Endothelial cell of umbilical vein (primary cell): ENCODE results near the gene ECE2. TPM values are rescaled to one million over a fixed set of nuclear protein-coding genes. Genes with fewer than 3 reads are reported as not detected.

Experiments used
- BruUV-seq: library from RNA; stranded (reverse); fragments of 400-500 nt; replicated peaks from 2 replicates; lab custom pipeline; 2021; lab: Mats Ljungman, UMichigan
- CTCF ChIA-PET: fragments of 300-600, 350-600 bp; sonication (Branson Sonifier 250); formaldehyde crosslinking; loops from one replicate; lab custom pipeline; 2021; ENCODE audit warnings: antibody characterized with exemption, inconsistent platforms; lab: Charles Lee
- POLR2A ChIA-PET: fragments of 300-600, 350-600 bp; sonication (Branson Sonifier 250); formaldehyde crosslinking; loops from one replicate; lab custom pipeline; 2021; ENCODE audit warnings: antibody characterized with exemption, inconsistent platforms; lab: Charles Lee
- DNase-seq: peaks from one replicate; pipeline ENCODE4 v3.0.0-alpha.2; 2011; ENCODE audit warnings: low read depth, low spot score
- FAIRE-seq: peaks from 2 replicates; lab custom pipeline; 2011; peaks lifted over from hg19 to GRCh38; lab: Jason Lieb, UNC
- H2AFZ ChIP-seq: 2 replicates; pipeline ENCODE4 v1.6.0; 2012; ENCODE audit warnings: low read depth, low read length, control low read depth, inconsistent platforms
- H3K27ac ChIP-seq: 2 replicates; pipeline ENCODE4 v1.5.1; 2011; ENCODE audit warnings: low read depth, mild to moderate bottlenecking, control low read depth, low read length, moderate library complexity; ENCODE audit not compliant: insufficient read depth
- H3K27me3 ChIP-seq, 2 experiments: 2 replicates each; pipeline versions ENCODE4 v1.6.0 to v1.6.1; 2011; ENCODE audit warnings: low read length in 2 of 2, mixed read lengths in 1 of 2; ENCODE audit not compliant: control insufficient read depth in 2 of 2, insufficient read depth in 2 of 2
- H3K36me3 ChIP-seq, 2 experiments: 2 replicates in 1 of 2; 3 replicates in 1 of 2; pipeline ENCODE4 v1.5.1; 2011; ENCODE audit warnings: low read length in 2 of 2, mild to moderate bottlenecking in 1 of 2, moderate library complexity in 1 of 2; ENCODE audit not compliant: control insufficient read depth in 2 of 2, insufficient read depth in 2 of 2; ENCODE audit errors: extremely low read depth in 1 of 2
- H3K4me1 ChIP-seq: 3 replicates; pipeline ENCODE4 v1.5.1; 2011; ENCODE audit warnings: mild to moderate bottlenecking, low read length; ENCODE audit not compliant: control insufficient read depth, insufficient read depth; ENCODE audit errors: extremely low read depth
- H3K4me2 ChIP-seq: 2 replicates; pipeline ENCODE4 v1.6.1; 2011; ENCODE audit warnings: low read length, control low read depth, mixed read lengths; ENCODE audit not compliant: insufficient read depth
- H3K4me3 ChIP-seq, 3 experiments: fragments of 200-600 bp in 1 of 3; sonication (generic), shearing (Covaris generic) in 1 of 3; replicated peaks in 1 of 3; 2 replicates each; pipeline ENCODE4 v1.5.1; 2011 to 2016; ENCODE audit warnings: control low read depth in 3 of 3, low read length in 3 of 3, mild to moderate bottlenecking in 2 of 3, inconsistent platforms in 1 of 3, low read depth in 1 of 3, moderate library complexity in 1 of 3; ENCODE audit not compliant: insufficient read depth in 1 of 3
- H3K79me2 ChIP-seq: 2 replicates; pipeline ENCODE4 v1.6.0; 2012; ENCODE audit warnings: low read length, inconsistent platforms; ENCODE audit not compliant: control insufficient read depth, insufficient read depth
- H3K9ac ChIP-seq: replicated peaks from 2 replicates; pipeline ENCODE3; 2011; ENCODE audit warnings: low read length, control low read depth; ENCODE audit not compliant: insufficient read depth; ENCODE audit errors: extremely low read depth
- H3K9me1 ChIP-seq: replicated peaks from 3 replicates; pipeline ENCODE4 v1.6.0; 2011; ENCODE audit warnings: mild to moderate bottlenecking, low read length; ENCODE audit not compliant: control insufficient read depth, insufficient read depth; ENCODE audit errors: extremely low read depth
- H3K9me3 ChIP-seq: replicated peaks from 2 replicates; pipeline ENCODE4 v1.5.1; 2012; ENCODE audit warnings: low read length, inconsistent platforms; ENCODE audit not compliant: control insufficient read depth, insufficient read depth
- H4K20me1 ChIP-seq: replicated peaks from 2 replicates; pipeline ENCODE3; 2011; ENCODE audit warnings: mild to moderate bottlenecking, low read length; ENCODE audit not compliant: control insufficient read depth, insufficient read depth; ENCODE audit errors: extremely low read depth
- EZH2 ChIP-seq: IDR thresholded peaks from 2 replicates; pipeline ENCODE4 v1.6.1; 2012; ENCODE audit warnings: borderline replicate concordance, low read depth, mild to moderate bottlenecking, moderate library complexity, low read length, inconsistent platforms; ENCODE audit not compliant: severe bottlenecking
- FOS ChIP-seq: IDR thresholded peaks from 2 replicates; pipeline ENCODE4 v1.6.1; 2011; ENCODE audit warnings: mild to moderate bottlenecking, low read length, moderate library complexity, borderline replicate concordance; ENCODE audit not compliant: insufficient read depth
- GATA2 ChIP-seq: IDR thresholded peaks from 2 replicates; pipeline ENCODE4 v1.7.0; 2011; ENCODE audit warnings: low read depth, mild to moderate bottlenecking, moderate library complexity, mixed read lengths, low read length; ENCODE audit not compliant: insufficient read length, insufficient read depth
- JUN ChIP-seq: IDR thresholded peaks from 2 replicates; pipeline ENCODE4 v1.6.1; 2011; ENCODE audit warnings: borderline replicate concordance, low read depth; ENCODE audit not compliant: insufficient read length, insufficient read depth
- MYC ChIP-seq: IDR thresholded peaks from one replicate; pipeline ENCODE4 v1.6.1; 2011; ENCODE audit warnings: mild to moderate bottlenecking, low read depth, low read length
- POLR2A ChIP-seq: IDR thresholded peaks from 2 replicates; pipeline ENCODE4 v1.6.1; 2012; ENCODE audit warnings: low read depth, mild to moderate bottlenecking, control low read depth, low read length
- POLR2AphosphoS5 ChIP-seq: IDR thresholded peaks from 2 replicates; pipeline ENCODE4 v1.6.1; 2012; ENCODE audit warnings: low read depth, mild to moderate bottlenecking, control low read depth, low read length, moderate library complexity; ENCODE audit not compliant: insufficient read depth
- dilution Hi-C: fragments of 300-500 bp; cut with MboI; formaldehyde crosslinking; loops from one replicate; pipeline ENCODE4 v1.15.0; 2019; ENCODE audit warnings: low sequenced_read_pairs; ENCODE audit not compliant: extremely low pct_ligation_motif_present
- intact Hi-C: fragments of 100-400 bp; cut with micrococcal nuclease; formaldehyde crosslinking; loops from one replicate; pipeline ENCODE4 v1.10.0; 2022
- polyA plus RNA-seq, 4 experiments: library from polyadenylated mRNA; depleted of rRNA in 3 of 4; stranded (reverse) in 3 of 4; unstranded in 1 of 4; fragments of >200 nt; gene quantifications; 2 replicates each; pipeline versions ENCODE4 v1.2.1 to v1.2.3, GENCODE V29; 2011 to 2012; ENCODE audit warnings: missing spikeins in 1 of 4
- total RNA-seq: library from RNA; stranded (reverse); gene quantifications from 2 replicates; pipeline ENCODE4 v1.2.3, GENCODE V29; 2021
- TF ChIP-seq, protein P1 (sequence below): IDR thresholded peaks from 2 replicates; pipeline ENCODE4 v1.6.1; 2011; ENCODE audit not compliant: insufficient read depth, insufficient read length
- TF ChIP-seq, protein P2 (sequence below), 2 donors: IDR thresholded peaks; 1 replicate in 1 of 2; 2 replicates in 1 of 2; pipeline ENCODE4 v1.5.1; 2011; ENCODE audit warnings: low read length in 2 of 2, mild to moderate bottlenecking in 2 of 2, moderate library complexity in 2 of 2, control low read depth in 1 of 2, inconsistent platforms in 1 of 2, low read depth in 1 of 2; ENCODE audit not compliant: insufficient read depth in 1 of 2; ENCODE audit errors: extremely low read depth in 1 of 2

Gene ECE2
- total and polyA plus RNA-seq, 2 donors (not counting 3 experiments of a cell fraction or from before 2014, with no cell fraction given): not detected

DNA sequence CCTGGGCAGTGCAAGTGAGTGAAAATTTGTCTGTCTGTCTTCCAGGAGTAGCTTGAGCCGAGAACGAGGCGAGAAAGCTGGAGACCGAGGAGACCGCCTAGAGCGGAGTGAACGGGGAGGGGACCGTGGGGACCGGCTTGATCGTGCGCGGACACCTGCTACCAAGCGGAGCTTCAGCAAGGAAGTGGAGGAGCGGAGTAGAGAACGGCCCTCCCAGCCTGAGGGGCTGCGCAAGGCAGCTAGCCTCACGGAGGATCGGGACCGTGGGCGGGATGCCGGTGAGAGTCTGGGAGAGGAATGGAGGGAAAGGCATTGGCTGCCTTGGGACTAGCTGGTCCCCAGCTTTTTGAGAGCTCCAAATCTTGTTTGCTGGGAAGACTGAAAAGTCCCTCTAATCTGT lies 51.3 kb downstream of the ECE2 start:
- Histone ChIP-seq H2AFZ (no peak overlapping the region), H3K4me2 (no peak overlapping the region), H3K9me3 (no peaks in the 10 kb centered on the region), H3K9me1 (no peaks in the 10 kb centered on the region), H3K9ac (no peak overlapping the region), H3K4me1 (peaks cover 13% of the 10 kb centered on the region), H3K4me3 (no peak overlapping the region), H3K27ac (no peak overlapping the region), H3K27me3 (no peaks in the 10 kb centered on the region), H3K79me2 (peaks cover 54% of the 10 kb centered on the region), H4K20me1 (no peaks in the 10 kb centered on the region), H3K36me3 (peaks cover 65 to 78% of the 10 kb centered on the region in 2 experiments)
- TSS peak; percentile 2 for BruUV-seq
- dilution Hi-C loops (no loop called here), intact Hi-C loops (no loop called here)
- POLR2A ChIA-PET: no interaction called here
- CTCF ChIA-PET: interaction anchor here (1.0 to 1.3 kb wide), 2 partner anchors 10 to 22 kb away, joined by 3 to 4 read pairs; no protein-coding TSS in a partner anchor
- no peak for FAIRE-seq
- no peak for TF ChIP-seq MYC
- TF ChIP-seq JUN: no peak
- no peak for TF ChIP-seq FOS
- no peak for TF ChIP-seq GATA2
- no peak for TF ChIP-seq EZH2
- TF ChIP-seq POLR2A: no peak
- no peak for DNase-seq

DNA sequence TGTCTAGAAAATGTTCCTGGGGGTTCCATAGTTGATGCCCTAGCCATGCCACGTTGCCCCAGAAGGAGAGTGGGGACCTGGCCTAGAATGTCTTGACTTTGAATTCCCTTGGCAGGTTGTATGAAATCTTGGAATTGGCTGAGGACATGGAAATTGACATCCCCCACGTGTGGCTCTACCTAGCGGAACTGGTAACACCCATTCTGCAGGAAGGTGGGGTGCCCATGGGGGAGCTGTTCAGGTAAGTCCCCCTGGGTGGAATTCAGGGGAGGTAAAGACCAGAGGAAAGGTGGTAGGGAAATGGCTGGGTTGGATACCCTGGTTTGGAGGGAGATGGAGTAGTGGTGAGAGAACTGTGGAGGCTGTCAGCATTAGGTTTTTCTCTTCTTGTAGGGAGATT lies 52.7 kb downstream of the ECE2 start:
- POLR2A ChIA-PET: no interaction called here
- Histone ChIP-seq H3K27me3 (no peaks in the 10 kb centered on the region), H3K4me3 (no peak overlapping the region), H3K4me2 (no peak overlapping the region), H3K9me1 (no peaks in the 10 kb centered on the region), H3K4me1 (peaks cover 25% of the 10 kb centered on the region), H3K9me3 (no peaks in the 10 kb centered on the region), H3K27ac (no peak overlapping the region), H4K20me1 (no peaks in the 10 kb centered on the region), H3K36me3 (peaks cover 63 to 67% of the 10 kb centered on the region in 2 experiments), H3K9ac (no peak overlapping the region), H3K79me2 (peaks cover 49% of the 10 kb centered on the region), H2AFZ (no peak overlapping the region)
- dilution Hi-C loops: no loop called here
- intact Hi-C loops: no loop called here
- DNase-seq: no peak
- FAIRE-seq: no peak
- TF ChIP-seq GATA2 (no peak), POLR2AphosphoS5 (no peak), FOS (no peak), MYC (no peak), EZH2 (no peak), POLR2A (no peak), JUN (no peak)
- TF ChIP-seq, protein P1, sequence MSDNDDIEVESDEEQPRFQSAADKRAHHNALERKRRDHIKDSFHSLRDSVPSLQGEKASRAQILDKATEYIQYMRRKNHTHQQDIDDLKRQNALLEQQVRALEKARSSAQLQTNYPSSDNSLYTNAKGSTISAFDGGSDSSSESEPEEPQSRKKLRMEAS: no peak
- TF ChIP-seq, protein P2, sequence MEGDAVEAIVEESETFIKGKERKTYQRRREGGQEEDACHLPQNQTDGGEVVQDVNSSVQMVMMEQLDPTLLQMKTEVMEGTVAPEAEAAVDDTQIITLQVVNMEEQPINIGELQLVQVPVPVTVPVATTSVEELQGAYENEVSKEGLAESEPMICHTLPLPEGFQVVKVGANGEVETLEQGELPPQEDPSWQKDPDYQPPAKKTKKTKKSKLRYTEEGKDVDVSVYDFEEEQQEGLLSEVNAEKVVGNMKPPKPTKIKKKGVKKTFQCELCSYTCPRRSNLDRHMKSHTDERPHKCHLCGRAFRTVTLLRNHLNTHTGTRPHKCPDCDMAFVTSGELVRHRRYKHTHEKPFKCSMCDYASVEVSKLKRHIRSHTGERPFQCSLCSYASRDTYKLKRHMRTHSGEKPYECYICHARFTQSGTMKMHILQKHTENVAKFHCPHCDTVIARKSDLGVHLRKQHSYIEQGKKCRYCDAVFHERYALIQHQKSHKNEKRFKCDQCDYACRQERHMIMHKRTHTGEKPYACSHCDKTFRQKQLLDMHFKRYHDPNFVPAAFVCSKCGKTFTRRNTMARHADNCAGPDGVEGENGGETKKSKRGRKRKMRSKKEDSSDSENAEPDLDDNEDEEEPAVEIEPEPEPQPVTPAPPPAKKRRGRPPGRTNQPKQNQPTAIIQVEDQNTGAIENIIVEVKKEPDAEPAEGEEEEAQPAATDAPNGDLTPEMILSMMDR (IDR thresholded peaks at IDR 0.05; ENCODE audit: extremely low read depth in 1 of 2, insufficient read depth in 1 of 2, low read depth in 1 of 2, low read length in 2 of 2): no peak
- CTCF ChIA-PET: no interaction called here
- BruUV-seq: no TSS peak
